GM19193 (cell line): Measurements from ENCODE around the gene C2orf15.

ENCODE experiments used
- POLR2A ChIP-seq: IDR thresholded peaks from 4 replicates; pipeline ENCODE4 v1.6.1; 2011; ENCODE audit not compliant: insufficient read depth, insufficient read length; ENCODE audit errors: extremely low read depth

C2orf15 gene

GRCh38 chr2:99141110-99142108 is at the start of gene C2orf15:
Gene C2orf15, plus strand, starts transcription at chr2:99141707. Its CDS starts 8,852 bp downstream, at chr2:99150559.
- TF ChIP-seq POLR2A, result peak; percentile 87

GRCh38 chr2:99096728-99097127 is 44.8 kb upstream of the C2orf15 start:
- no peak for TF ChIP-seq POLR2A

GRCh38 chr2:99101697-99102096 is 39.8 kb upstream of the C2orf15 start:
- no peak for TF ChIP-seq POLR2A

- TF ChIP-seq POLR2A, result no peak
These were observed 37.5 kb upstream of the C2orf15 start for GRCh38 chr2:99104006-99104405.

- no peak for TF ChIP-seq POLR2A
These were observed 34.6 kb upstream of the C2orf15 start for GRCh38 chr2:99106913-99107312.

- TF ChIP-seq POLR2A, result no peak
These were observed 30.3 kb upstream of the C2orf15 start for GRCh38 chr2:99111236-99111635.

- TF ChIP-seq POLR2A, result no peak
These were observed 29.6 kb upstream of the C2orf15 start for GRCh38 chr2:99111945-99112344.

- no peak for TF ChIP-seq POLR2A
These were observed 28.9 kb upstream of the C2orf15 start for GRCh38 chr2:99112617-99113016.

- TF ChIP-seq POLR2A, result no peak
These were observed 13.5 kb upstream of the C2orf15 start for GRCh38 chr2:99127981-99128380.

GRCh38 chr2:99139003-99139402 is 2.5 kb upstream of the C2orf15 start:
- TF ChIP-seq POLR2A, result no peak

GRCh38 chr2:99140056-99140859 is 1.2 kb upstream of the C2orf15 start:
- TF ChIP-seq POLR2A, result no peak

GRCh38 chr2:99140860-99141109 is 722 bp upstream of the C2orf15 start:
- no peak for TF ChIP-seq POLR2A

- no peak for TF ChIP-seq POLR2A
These were observed 9.2 kb downstream of the C2orf15 start for GRCh38 chr2:99150706-99151105.

GRCh38 chr2:99152199-99152895 is 10.8 kb downstream of the C2orf15 start:
- TF ChIP-seq POLR2A, result no peak
